ENCODE results near the gene KCNT1. TPM values are rescaled to one million over a fixed set of nuclear protein-coding genes. Genes with fewer than 3 reads are reported as not detected.

Gene KCNT1
- total and polyA plus RNA-seq, 10 of the 15 experiments (the other 5 are each of a cell fraction or from before 2014, with no cell fraction given), result not detected

GRCh38 chr9:135813671-135814290 is 111.8 kb downstream of the KCNT1 start (continued):
- no peak for TF ChIP-seq USF1 (IDR thresholded peaks at IDR 0.05; ENCODE audit: borderline replicate concordance, extremely low read length, insufficient read depth, low read depth, low read length)
- TF ChIP-seq RUNX3 (IDR thresholded peaks at IDR 0.05; ENCODE audit: low read length), result no peak
- no peak for TF ChIP-seq ETV6 (conservative IDR thresholded peaks at IDR 0.05 in 1 of 2, IDR thresholded peaks at IDR 0.05 in 1 of 2; ENCODE audit: borderline replicate concordance in 1 of 2, low read depth in 1 of 2)
- TF ChIP-seq ZBTB11 (CRISPR knock-in tag; IDR thresholded peaks at IDR 0.05), result no peak
- TF ChIP-seq MXI1 (IDR thresholded peaks at IDR 0.05; ENCODE audit: low read depth, low read length), result no peak

GRCh38 chr9:135814421-135815095 is 112.6 kb downstream of the KCNT1 start:
- Histone ChIP-seq H2AFZ (ENCODE audit: control insufficient read depth, low read depth, low read length) (no peak overlapping the region), H3K36me3 (ENCODE audit: control insufficient read depth in 2 of 2, insufficient read depth in 2 of 2, low read length in 1 of 2) (peaks cover 19 to 30% of the 10 kb centered on the region in 2 experiments), H3K9ac (ENCODE audit: control insufficient read depth, insufficient read depth, low read length) (no peak overlapping the region), H3K4me1 (ENCODE audit: control insufficient read depth, insufficient read depth, low read length) (no peaks in the 10 kb centered on the region), H3K27ac (ENCODE audit: control insufficient read depth, insufficient read depth) (no peak overlapping the region), H3K79me2 (ENCODE audit: control insufficient read depth, insufficient read depth, low read length) (no peaks in the 10 kb centered on the region), H3K4me2 (ENCODE audit: control insufficient read depth, insufficient read depth) (no peak overlapping the region), H3K27me3 (replicated peaks in 1 of 2; ENCODE audit: control insufficient read depth in 2 of 2, insufficient read depth in 2 of 2, low read length in 1 of 2) (no peaks in the 10 kb centered on the region), H4K20me1 (ENCODE audit: control insufficient read depth, insufficient read depth) (no peaks in the 10 kb centered on the region; the same call in 1 of the 2 replicates), H3K9me3 (replicated peaks; ENCODE audit: control insufficient read depth, insufficient read depth, low read length) (no peaks in the 10 kb centered on the region), H3K4me3 (no peak overlapping the region)
- in situ Hi-C loops (cut with MboI), result no loop called here
- no peak for ATAC-seq
- WGBS (ENCODE audit: insufficient coverage, insufficient replicate concordance, low lambda C conversion rate, missing lambda C conversion rate), result 92% methylated on average over 4 of the region's 12 CpGs
- ChIA-PET SMC1A (ENCODE audit: uncharacterized antibody, unreplicated experiment) (no interaction called here), POLR2A (no interaction called here), RAD21 (ENCODE audit: unreplicated experiment) (no interaction called here), CTCF (no interaction called here)
- intact Hi-C loops (cut with micrococcal nuclease; ENCODE audit: unreplicated experiment), result no loop called here
- TF ChIP-seq BACH1 (IDR thresholded peaks at IDR 0.05; ENCODE audit: borderline replicate concordance), result no peak
- FAIRE-seq, result no peak
- BruUV-seq (replicated peaks), result no TSS peak
- no peak for DNase-seq (ENCODE audit: low read depth, low spot score)

All from GM12878 (cell line).